HG03439 (cell line): ENCODE results near the gene TACR2.

Source experiments
- ATAC-seq: cut with Tn5 transposase; IDR thresholded peaks from one replicate; pipeline ENCODE4 v1.9.1; 2021; ENCODE audit warnings: mild to moderate bottlenecking, moderate library complexity; ENCODE audit not compliant: unreplicated experiment

Gene TACR2

GRCh38 chr10:69416695-69417094 lies at the start of gene TACR2:
TACR2 (minus strand) TSS chr10:69416918; CDS start chr10:69416323, 595 bp downstream.
- ATAC-seq = no peak

- no peak for ATAC-seq
Observed at GRCh38 chr10:69466158-69466490, 49.4 kb upstream of the TACR2 start.

- ATAC-seq = no peak
Observed at GRCh38 chr10:69465457-69466157, 48.9 kb upstream of the TACR2 start.

GRCh38 chr10:69464801-69465401 lies 48.2 kb upstream of the TACR2 start:
- no peak for ATAC-seq

DNA sequence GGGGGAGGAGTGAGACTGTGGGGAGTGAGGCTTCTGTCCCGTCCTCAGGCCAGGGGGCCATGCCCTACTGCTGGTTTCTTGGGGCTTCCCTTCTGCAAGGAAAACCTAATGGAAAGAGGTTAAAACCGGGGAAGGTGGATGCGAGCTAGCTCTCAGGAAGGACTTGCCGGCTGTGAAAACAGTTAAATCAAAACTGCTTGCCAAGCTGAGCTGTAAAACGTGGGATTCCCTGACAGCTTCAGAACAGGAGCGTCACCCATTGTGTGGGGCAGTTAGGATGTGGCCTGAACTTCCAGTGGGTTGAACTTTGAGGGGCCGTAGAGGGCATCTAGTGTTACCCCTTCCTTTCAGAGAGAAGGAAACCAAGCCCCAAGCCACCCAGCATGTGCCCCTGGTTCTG lies 47.7 kb upstream of the TACR2 start:
- no peak for ATAC-seq

DNA sequence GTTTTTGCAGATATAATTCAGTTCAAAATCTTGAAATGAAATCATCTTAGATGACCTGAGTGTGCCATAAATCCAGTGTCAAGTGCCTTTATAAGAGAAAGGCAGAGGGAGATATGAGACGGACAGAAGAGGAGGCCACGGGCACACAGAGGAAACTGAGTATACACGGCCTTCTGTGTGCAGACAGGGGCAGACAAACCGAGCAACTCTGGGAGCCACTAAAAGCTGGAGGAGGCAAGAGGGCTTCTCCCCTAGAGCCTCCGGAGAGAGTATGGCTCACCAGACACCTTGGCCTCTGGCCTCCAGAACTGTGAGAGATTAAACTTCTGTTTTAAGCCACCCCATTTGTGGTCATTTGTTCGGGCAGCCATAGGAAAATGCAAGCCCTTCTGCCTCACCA lies 47.2 kb upstream of the TACR2 start:
- ATAC-seq = no peak

DNA sequence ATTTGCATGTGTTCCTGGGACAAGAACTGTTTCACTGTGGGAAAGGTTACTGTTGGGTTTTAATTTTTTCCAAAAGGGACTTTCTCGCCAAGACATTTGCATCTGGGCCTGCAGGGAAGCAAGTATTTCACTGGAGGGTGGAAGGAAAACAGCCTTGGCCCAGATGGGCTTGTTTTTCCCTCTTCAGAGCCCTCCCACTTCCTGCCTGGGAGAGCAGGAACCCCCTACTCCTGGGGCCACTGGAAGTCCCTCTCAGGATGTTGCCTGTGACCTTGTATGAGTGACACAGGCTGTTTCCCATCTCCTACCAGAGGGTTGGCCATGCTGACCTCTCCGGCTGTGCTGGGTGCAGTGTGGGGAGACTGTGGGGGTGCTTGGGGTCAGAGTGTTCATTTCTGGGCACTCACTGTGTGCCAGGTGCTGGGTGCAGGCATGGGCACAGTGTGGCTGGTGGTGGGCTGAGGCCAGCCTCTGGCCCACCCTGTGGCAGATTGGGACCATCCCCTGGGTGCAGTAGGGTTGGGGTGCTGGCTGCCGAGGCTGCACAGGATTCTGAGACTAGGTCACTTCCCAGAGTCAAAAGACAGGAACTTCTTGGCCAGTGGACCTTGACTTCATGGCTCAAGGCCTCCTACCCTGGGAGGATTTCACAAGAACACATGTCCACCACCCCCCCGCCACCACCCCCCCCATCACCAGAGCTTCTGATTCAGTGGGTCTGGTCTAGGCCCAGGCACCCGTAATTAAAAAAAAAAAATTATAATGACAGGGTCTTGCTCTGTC lies 44.7 kb upstream of the TACR2 start:
- ATAC-seq = no peak

DNA sequence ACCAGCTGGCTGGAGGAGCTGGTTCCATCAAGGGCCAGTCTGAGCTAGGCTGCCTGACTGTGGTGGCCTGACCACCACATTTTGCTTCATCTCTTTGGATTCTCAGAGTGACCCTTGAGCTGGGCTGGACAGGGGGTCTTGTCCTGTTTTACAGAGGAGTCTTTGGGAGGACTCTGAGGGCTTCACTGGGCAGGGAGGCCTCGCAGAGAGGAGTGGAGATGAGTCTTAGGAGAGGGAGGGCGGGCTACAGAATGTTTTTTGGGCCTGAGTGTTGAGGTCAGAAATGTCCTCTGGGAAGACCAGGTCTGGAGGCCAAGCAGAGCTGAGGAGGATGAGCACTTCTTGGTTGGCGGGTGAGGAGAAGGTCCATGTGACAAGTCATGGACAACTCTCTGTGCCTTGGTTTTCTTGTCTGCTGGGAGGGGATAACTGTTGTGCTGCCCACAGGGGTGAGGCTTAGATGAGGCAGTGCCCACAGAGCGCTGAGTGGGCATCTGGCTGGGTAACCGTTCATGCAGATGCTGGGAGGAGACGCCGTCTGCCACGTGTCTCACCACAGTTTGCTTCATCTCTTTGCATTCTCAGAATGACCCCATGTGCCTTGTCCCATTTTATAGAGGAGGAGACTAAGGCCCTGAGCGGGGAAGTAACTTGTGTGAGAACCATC lies 44.0 kb upstream of the TACR2 start:
- ATAC-seq = no peak

GRCh38 chr10:69459893-69460575 lies 43.3 kb upstream of the TACR2 start:
- no peak for ATAC-seq

DNA sequence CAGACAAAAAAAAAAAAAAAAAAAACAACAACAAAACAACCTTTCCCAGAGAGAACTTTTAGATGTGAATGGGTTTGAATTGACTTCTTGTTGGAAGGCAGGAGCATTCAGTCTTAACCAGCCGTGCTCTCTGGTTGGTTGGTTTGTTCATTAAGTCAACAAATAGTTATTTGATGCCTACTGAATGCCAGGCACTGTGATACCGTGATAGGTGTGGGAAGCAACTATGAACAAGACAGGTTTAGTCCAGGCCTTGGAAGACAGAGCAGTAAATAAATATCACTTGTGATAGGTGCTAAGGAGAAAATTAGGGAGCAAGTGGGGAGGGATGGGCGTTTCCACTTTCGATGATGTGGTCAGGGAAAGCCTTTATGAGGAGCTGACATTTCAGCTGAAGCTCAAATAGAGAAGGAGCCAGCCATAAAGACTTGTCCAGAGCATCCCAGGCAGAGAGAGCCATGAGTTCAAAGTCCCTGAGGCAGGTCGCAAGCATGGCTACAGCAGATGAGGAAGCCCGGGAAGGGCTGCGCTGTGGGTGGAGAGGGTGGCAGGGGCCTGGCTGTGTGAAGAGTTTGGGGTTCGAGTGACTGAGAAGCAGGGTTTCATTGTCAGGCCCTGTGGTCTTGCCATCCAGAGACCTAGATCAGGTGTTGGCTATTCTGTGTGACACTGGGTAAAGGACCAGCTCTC lies 42.5 kb upstream of the TACR2 start:
- no peak for ATAC-seq

DNA sequence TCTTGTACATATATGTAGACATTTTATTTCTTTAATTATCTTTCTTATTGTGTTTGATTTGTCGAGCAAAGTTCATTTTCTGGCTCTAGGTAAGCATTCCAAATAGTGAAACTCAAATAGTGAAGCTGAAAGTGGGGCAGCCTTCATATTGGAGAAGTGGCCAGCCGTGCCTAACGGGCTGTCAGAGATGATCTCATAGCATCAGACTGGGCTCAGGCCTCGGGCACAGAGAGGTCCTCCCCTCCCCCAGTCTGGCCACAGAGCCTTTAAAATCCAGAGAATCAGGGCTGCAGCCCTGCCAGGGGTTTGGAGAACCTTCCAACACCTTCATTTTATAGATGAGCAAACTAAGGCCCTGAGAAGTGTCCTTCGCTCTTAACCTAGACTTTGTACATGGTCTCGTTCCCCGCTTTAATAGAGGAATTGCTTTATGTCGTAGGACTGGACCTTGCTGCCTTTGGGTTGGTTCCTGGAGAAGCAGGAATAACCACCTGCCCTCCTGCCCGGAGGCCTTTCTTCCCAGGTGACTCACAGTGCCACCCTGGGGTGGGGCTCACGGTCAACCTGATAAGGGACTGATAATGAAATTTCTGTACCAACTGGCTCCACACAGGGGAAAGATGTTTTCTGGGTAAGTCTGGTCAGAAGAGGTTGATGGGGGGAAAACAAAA lies 41.8 kb upstream of the TACR2 start:
- no peak for ATAC-seq

- no peak for ATAC-seq
Observed at GRCh38 chr10:69457771-69458237, 41.1 kb upstream of the TACR2 start.

GRCh38 chr10:69456880-69457693 lies 40.4 kb upstream of the TACR2 start:
- ATAC-seq = no peak

DNA sequence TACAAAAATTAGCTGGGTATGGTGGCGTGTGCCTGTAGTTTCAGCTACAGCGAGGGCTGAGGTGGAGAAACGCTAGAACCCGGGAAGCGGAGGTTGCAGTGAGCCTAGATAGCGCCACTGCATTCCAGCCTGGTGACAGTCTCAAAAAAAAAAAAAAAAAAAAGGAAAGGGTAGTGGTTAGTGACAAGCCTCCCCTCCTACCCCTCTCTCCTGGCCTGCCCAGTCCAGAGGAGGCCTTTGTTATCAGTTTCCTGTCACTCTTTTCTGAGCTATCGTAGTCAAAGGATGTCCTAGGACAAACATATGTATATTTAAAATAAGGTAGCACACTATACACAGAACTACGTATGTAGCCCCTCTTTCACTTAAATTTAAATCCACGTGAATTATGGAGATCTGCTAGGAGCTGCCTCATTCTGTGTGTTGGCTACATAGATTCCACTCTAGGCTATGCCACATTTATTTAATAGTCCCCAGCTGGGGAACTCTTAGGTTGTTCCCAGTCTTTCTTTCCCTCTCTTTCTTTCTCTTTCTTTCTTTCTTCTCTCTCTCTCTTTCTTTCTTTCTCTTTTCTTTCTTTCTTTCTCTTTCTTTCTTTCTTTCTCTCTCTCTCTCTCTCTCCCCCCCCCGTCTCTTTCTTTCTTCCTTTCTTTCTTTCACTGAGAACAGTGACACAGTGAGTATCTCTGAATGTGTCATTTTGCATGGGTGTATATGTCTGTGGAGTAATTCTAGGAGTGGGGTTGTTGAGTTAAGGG lies 38.5 kb upstream of the TACR2 start:
- ATAC-seq = no peak

- ATAC-seq = no peak
Observed at GRCh38 chr10:69453795-69454194, 37.1 kb upstream of the TACR2 start.

GRCh38 chr10:69452676-69453415 lies 36.1 kb upstream of the TACR2 start:
- no peak for ATAC-seq

DNA sequence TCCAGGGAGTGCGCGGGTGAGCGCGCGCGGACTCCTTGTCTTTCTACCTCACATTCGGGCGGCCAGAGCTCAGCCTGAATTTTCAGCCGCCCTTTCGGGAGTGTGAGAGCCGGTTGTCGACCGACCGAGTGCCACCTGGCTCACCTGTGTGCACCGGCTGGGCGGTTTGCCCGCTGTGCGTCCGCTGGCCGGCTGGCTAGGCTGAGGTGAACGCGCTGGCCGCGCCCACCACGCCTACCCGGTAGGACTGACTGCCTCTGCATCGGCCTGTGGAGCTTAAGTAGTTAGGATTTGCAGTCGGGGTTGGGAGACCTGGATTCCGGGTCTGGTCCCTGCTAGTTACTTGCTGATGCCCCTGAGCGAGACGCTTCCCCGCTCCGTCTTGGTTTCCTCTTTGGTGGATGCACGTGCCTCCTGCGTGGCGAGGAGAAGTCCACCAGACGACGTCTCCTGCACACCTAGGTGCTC lies 35.1 kb upstream of the TACR2 start:
- no peak for ATAC-seq
